Measurements from ENCODE around the gene FAM227B.

DNA sequence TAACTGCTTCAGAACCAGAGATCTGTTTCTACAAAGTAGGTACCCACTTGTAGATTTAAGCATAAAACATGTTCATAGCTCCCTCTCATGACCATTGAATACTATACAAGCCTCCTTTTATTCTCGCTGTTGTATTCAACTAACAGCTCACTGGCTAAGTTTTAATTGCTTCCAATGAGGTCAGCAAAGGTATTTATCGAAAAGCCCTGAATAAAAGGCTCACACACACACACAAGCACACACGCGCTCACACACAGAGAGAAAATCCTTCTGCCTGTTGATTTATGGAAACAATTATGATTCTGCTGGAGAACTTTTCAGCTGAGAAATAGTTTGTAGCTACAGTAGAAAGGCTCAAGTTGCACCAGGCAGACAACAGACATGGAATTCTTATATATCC, 197.6 kb downstream of the FAM227B start, which contains the start of gene FGF7:
- TF ChIP-seq, protein P1, sequence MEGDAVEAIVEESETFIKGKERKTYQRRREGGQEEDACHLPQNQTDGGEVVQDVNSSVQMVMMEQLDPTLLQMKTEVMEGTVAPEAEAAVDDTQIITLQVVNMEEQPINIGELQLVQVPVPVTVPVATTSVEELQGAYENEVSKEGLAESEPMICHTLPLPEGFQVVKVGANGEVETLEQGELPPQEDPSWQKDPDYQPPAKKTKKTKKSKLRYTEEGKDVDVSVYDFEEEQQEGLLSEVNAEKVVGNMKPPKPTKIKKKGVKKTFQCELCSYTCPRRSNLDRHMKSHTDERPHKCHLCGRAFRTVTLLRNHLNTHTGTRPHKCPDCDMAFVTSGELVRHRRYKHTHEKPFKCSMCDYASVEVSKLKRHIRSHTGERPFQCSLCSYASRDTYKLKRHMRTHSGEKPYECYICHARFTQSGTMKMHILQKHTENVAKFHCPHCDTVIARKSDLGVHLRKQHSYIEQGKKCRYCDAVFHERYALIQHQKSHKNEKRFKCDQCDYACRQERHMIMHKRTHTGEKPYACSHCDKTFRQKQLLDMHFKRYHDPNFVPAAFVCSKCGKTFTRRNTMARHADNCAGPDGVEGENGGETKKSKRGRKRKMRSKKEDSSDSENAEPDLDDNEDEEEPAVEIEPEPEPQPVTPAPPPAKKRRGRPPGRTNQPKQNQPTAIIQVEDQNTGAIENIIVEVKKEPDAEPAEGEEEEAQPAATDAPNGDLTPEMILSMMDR (IDR thresholded peaks at IDR 0.05) = peak in 2 of 6 experiments; percentile 4 to 13
- TF ChIP-seq POLR2A (IDR thresholded peaks at IDR 0.05) = peak in 1 of 2 donors; percentile 48

All from thyroid gland (tissue), 4 donors.